ENCODE results near the gene BCL2.

Gene BCL2

GRCh38 chr18:63234432-63234831, 85.1 kb downstream of the BCL2 start:
- no peak overlapping the region for H3K4me3 ChIP-seq (ENCODE audit: low read depth, low read length)
- TF ChIP-seq CTCF (IDR thresholded peaks at IDR 0.05; ENCODE audit: borderline replicate concordance, insufficient read depth, low read depth, low read length) = no peak

GRCh38 chr18:63233334-63233733, 86.2 kb downstream of the BCL2 start:
- H3K4me3 ChIP-seq (ENCODE audit: low read depth, low read length) = no peak overlapping the region

GRCh38 chr18:63232826-63233225, 86.7 kb downstream of the BCL2 start:
- no peak for TF ChIP-seq CTCF (IDR thresholded peaks at IDR 0.05; ENCODE audit: borderline replicate concordance, insufficient read depth, low read depth, low read length)
- no peak overlapping the region for H3K4me3 ChIP-seq (ENCODE audit: low read depth, low read length)

More at GRCh38 chr18:63233334-63233733, 86.2 kb downstream of the BCL2 start:
- no peak for TF ChIP-seq CTCF (IDR thresholded peaks at IDR 0.05; ENCODE audit: borderline replicate concordance, insufficient read depth, low read depth, low read length)

- no peak overlapping the region for H3K4me3 ChIP-seq (ENCODE audit: low read depth, low read length)
- no peak for TF ChIP-seq CTCF (IDR thresholded peaks at IDR 0.05; ENCODE audit: borderline replicate concordance, insufficient read depth, low read depth, low read length)
Measured at GRCh38 chr18:63229971-63230370, 89.6 kb downstream of the BCL2 start.

GRCh38 chr18:63225434-63225833, 94.1 kb downstream of the BCL2 start:
- TF ChIP-seq CTCF (IDR thresholded peaks at IDR 0.05; ENCODE audit: borderline replicate concordance, insufficient read depth, low read depth, low read length) = no peak
- H3K4me3 ChIP-seq (ENCODE audit: low read depth, low read length) = no peak overlapping the region

- TF ChIP-seq CTCF (IDR thresholded peaks at IDR 0.05; ENCODE audit: borderline replicate concordance, insufficient read depth, low read depth, low read length) = no peak
- H3K4me3 ChIP-seq (ENCODE audit: low read depth, low read length) = no peak overlapping the region
Measured at GRCh38 chr18:63224630-63225029, 94.9 kb downstream of the BCL2 start.

- no peak for TF ChIP-seq CTCF (IDR thresholded peaks at IDR 0.05; ENCODE audit: borderline replicate concordance, insufficient read depth, low read depth, low read length)
- no peak overlapping the region for H3K4me3 ChIP-seq (ENCODE audit: low read depth, low read length)
Measured at GRCh38 chr18:63223837-63224236, 95.7 kb downstream of the BCL2 start.

Measured in GM12875 (cell line).